ENCODE data around the gene FGF12.

- TF ChIP-seq CTCF (IDR thresholded peaks at IDR 0.05) (no peak), ZFX (IDR thresholded peaks at IDR 0.05; ENCODE audit: borderline replicate concordance) (no peak)
Observed at GRCh38 chr3:192726385-192726784, 956 bp downstream of the FGF12 start.
